Measurements from ENCODE around the gene LRMDA. TPM values are rescaled to one million over a fixed set of nuclear protein-coding genes. Genes with fewer than 3 reads are reported as not detected.

The LRMDA gene
- total and polyA plus RNA-seq, 2 of the 13 experiments (the other 11 are each of a cell fraction or from before 2014, with no cell fraction given) = 13.4 to 22.0 TPM

- Histone ChIP-seq H3K9me3 (ENCODE audit: low read length) (no peaks in the 10 kb centered on the region), H3K27ac (ENCODE audit: extremely low read length, insufficient read depth, low read length) (no peak overlapping the region), H3K4me2 (ENCODE audit: low read depth, low read length) (no peak overlapping the region), H3K4me3 (replicated peaks in 1 of 3; ENCODE audit: insufficient read depth in 1 of 3, low read depth in 2 of 3, low read length in 3 of 3) (no peak overlapping the region), H3K4me1 (ENCODE audit: insufficient read depth, low read length) (no peaks in the 10 kb centered on the region), H3K27me3 (ENCODE audit: control insufficient read depth in 1 of 2, insufficient read depth in 2 of 2, low read length in 2 of 2) (no peaks in the 10 kb centered on the region), H3K36me3 (replicated peaks in 1 of 2; ENCODE audit: control insufficient read depth in 1 of 2, insufficient read depth in 2 of 2, low read length in 2 of 2) (no peaks in the 10 kb centered on the region), H3K79me2 (ENCODE audit: insufficient read depth, low read length) (no peaks in the 10 kb centered on the region), H3K9ac (ENCODE audit: insufficient read depth, low read depth, low read length) (no peak overlapping the region), H4K20me1 (ENCODE audit: insufficient read depth, low read length) (no peaks in the 10 kb centered on the region), H2AFZ (ENCODE audit: low read length) (no peak overlapping the region)
- CTCF ChIA-PET (ENCODE audit: low intra/inter-chr PET ratio, low total read pairs) = no interaction called here
- intact Hi-C loops (cut with micrococcal nuclease; ENCODE audit: unreplicated experiment) (loop anchor here (10.0 kb wide), 1 partner anchor 226 kb away; no protein-coding TSS in a partner anchor), in situ Hi-C loops (cut with HindIII; ENCODE audit: extremely low pct_ligation_motif_present, low pct_unique_long_range_greater_than_20kb) (no loop called here)
- TF ChIP-seq ZMYM3 (CRISPR knock-in tag; IDR thresholded peaks at IDR 0.05) (no peak), ZNF501 (CRISPR knock-in tag; IDR thresholded peaks at IDR 0.05) (no peak), ZNF878 (CRISPR knock-in tag; IDR thresholded peaks at IDR 0.05) (no peak), BRD4 (CRISPR knock-in tag; IDR thresholded peaks at IDR 0.05) (no peak), ZNF790 (CRISPR knock-in tag; IDR thresholded peaks at IDR 0.05; ENCODE audit: borderline replicate concordance) (no peak), ZBTB20 (CRISPR knock-in tag; IDR thresholded peaks at IDR 0.05; ENCODE audit: borderline replicate concordance, low read depth) (no peak), MXD4 (CRISPR knock-in tag; IDR thresholded peaks at IDR 0.05) (no peak), REL (CRISPR knock-in tag; conservative IDR thresholded peaks at IDR 0.05) (no peak), NFYB (CRISPR knock-in tag; IDR thresholded peaks at IDR 0.05) (no peak), ZBTB2 (CRISPR knock-in tag; IDR thresholded peaks at IDR 0.05; ENCODE audit: low read depth) (no peak), TAF1 (CRISPR knock-in tag; IDR thresholded peaks at IDR 0.05) (no peak), SIX4 (CRISPR knock-in tag; IDR thresholded peaks at IDR 0.05) (no peak), SKIL (CRISPR knock-in tag; IDR thresholded peaks at IDR 0.05; ENCODE audit: borderline replicate concordance) (no peak), ZNF335 (CRISPR knock-in tag; IDR thresholded peaks at IDR 0.05) (no peak), NFE2L2 (IDR thresholded peaks at IDR 0.05; ENCODE audit: low read length) (no peak), ERF (CRISPR knock-in tag; IDR thresholded peaks at IDR 0.05) (no peak), SP4 (CRISPR knock-in tag; IDR thresholded peaks at IDR 0.05) (no peak)
- TF ChIP-seq, protein P1, sequence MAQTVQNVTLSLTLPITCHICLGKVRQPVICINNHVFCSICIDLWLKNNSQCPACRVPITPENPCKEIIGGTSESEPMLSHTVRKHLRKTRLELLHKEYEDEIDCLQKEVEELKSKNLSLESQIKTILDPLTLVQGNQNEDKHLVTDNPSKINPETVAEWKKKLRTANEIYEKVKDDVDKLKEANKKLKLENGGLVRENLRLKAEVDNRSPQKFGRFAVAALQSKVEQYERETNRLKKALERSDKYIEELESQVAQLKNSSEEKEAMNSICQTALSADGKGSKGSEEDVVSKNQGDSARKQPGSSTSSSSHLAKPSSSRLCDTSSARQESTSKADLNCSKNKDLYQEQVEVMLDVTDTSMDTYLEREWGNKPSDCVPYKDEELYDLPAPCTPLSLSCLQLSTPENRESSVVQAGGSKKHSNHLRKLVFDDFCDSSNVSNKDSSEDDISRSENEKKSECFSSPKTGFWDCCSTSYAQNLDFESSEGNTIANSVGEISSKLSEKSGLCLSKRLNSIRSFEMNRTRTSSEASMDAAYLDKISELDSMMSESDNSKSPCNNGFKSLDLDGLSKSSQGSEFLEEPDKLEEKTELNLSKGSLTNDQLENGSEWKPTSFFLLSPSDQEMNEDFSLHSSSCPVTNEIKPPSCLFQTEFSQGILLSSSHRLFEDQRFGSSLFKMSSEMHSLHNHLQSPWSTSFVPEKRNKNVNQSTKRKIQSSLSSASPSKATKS (CRISPR knock-in tag; IDR thresholded peaks at IDR 0.05) = no peak
- TF ChIP-seq, protein P2, sequence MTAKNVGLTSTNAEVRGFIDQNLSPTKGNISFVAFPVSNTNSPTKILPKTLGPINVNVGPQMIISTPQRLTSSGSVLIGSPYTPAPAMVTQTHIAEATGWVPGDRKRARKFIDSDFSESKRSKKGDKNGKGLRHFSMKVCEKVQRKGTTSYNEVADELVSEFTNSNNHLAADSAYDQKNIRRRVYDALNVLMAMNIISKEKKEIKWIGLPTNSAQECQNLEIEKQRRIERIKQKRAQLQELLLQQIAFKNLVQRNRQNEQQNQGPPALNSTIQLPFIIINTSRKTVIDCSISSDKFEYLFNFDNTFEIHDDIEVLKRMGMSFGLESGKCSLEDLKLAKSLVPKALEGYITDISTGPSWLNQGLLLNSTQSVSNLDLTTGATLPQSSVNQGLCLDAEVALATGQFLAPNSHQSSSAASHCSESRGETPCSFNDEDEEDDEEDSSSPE (CRISPR knock-in tag; IDR thresholded peaks at IDR 0.05) = no peak
- no peak for ATAC-seq
- 56% methylated on average over 3 of the region's 3 CpGs for WGBS (ENCODE audit: low lambda C conversion rate)
- no TSS peak for BruUV-seq (replicated peaks)
- POLR2A ChIA-PET = no interaction called here
- no peak for FAIRE-seq
- DNase-seq (ENCODE audit: low spot score) = no peak
These were observed 1109.4 kb downstream of the LRMDA start for GRCh38 chr10:76540786-76541185.

Data from HepG2 (cell line).